DOHH2 (cell line): ENCODE data around the gene WRAP73.

Experiments used
- CTCF ChIP-seq: fragments of 200-600 bp; sonication (generic); IDR thresholded peaks from one replicate; pipeline ENCODE4 v1.5.1; 2014; ENCODE audit warnings: antibody characterized with exemption, mild to moderate bottlenecking, low read depth, low read length; ENCODE audit not compliant: poor library complexity, severe bottlenecking
- EZH2phosphoT487 ChIP-seq: fragments of 200-600 bp; sonication (generic); IDR thresholded peaks from 2 replicates; pipeline ENCODE4 v1.6.1; 2017; ENCODE audit warnings: borderline replicate concordance, mild to moderate bottlenecking, antibody characterized with exemption, low read length, moderate library complexity, mixed read lengths

- TF ChIP-seq CTCF: no peak
- TF ChIP-seq EZH2phosphoT487: no peak
These were observed 32.2 kb upstream of the WRAP73 start for GRCh38 chr1:3681898-3682806.
